Epithelial cell of esophagus (primary cell): ENCODE data around the gene IFNL3.

ENCODE experiments used
- DNase-seq: peaks from one replicate; pipeline ENCODE4 v3.0.0; 2010; ENCODE audit warnings: low read depth
- H3K4me3 ChIP-seq: 2 replicates; pipeline ENCODE4 v1.5.1; 2011; ENCODE audit warnings: mild to moderate bottlenecking, low read length, control low read depth
- CTCF ChIP-seq: IDR thresholded peaks from 2 replicates; pipeline ENCODE4 v1.5.1; 2011; ENCODE audit warnings: low read depth, mild to moderate bottlenecking, low read length, control low read depth, inconsistent platforms; ENCODE audit not compliant: insufficient read depth; ENCODE audit errors: missing control alignments

Gene IFNL3

DNA sequence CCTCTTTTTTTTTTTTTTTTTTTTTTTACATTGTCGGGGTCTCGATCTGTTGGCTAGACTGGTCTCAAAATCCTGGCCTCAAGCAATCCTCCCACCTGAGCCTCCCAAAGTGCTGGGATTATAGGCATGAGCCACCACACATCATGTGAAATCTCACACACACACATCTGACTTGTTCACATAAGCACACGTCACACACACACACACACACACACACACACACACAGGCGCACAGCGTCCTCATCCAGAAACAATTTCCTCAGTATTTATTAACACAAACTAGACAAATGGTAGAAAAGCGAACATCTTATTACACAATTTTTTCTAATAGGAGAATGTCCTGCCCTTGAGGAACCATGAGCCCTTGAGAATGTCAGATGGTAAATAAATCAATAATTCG, 35.6 kb downstream of the IFNL3 start:
- TF ChIP-seq CTCF = no peak
- no peak for DNase-seq
- H3K4me3 ChIP-seq = no peak overlapping the region

- DNase-seq = no peak
- H3K4me3 ChIP-seq = no peak overlapping the region
- no peak for TF ChIP-seq CTCF
These were observed 36.5 kb downstream of the IFNL3 start for GRCh38 chr19:39208175-39208795.

DNA sequence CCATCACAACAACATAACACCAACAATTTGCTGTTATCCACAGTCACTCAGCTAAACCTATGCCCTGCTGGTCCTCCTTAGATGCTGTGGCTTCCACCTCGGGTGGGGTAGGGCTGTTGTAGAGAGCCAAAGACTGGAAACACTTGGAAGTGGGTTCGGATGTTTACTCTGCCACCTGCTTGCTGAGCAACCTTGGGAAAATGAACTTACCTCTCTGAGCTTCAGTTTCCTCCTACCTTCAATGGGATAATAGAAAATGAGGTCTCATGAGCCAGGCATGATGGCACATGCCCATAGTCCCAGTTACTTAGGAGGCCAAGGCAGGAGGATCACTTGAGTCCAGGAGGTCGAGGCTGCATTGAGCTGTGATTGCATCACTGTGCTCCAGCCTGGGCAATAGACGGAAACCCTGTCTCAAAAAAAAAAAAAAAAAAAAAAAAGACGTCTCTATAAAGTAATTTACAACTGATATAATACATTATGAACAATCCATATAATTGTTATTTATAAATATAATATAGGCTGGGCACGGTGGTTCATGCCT, 37.4 kb downstream of the IFNL3 start:
- TF ChIP-seq CTCF = no peak
- DNase-seq = no peak
- no peak overlapping the region for H3K4me3 ChIP-seq

GRCh38 chr19:39206122-39206521, 38.7 kb downstream of the IFNL3 start:
- H3K4me3 ChIP-seq = no peak overlapping the region
- no peak for TF ChIP-seq CTCF
- no peak for DNase-seq

DNA sequence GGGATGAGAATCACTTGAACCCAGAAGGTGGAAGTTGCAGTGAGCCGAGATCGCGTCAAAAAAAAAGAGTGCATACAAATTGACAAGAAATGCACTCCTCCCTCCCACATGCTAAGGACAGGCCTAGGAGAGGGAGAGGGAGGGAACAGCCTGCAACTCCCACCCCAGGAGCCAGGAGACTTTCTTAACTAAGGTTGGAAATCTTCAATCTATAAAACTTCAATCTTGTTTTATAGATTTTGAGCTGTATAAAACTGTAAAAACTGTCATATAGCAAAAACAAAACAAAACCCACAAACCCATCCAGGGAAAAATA, 39.4 kb downstream of the IFNL3 start:
- DNase-seq = no peak
- TF ChIP-seq CTCF = no peak

DNA sequence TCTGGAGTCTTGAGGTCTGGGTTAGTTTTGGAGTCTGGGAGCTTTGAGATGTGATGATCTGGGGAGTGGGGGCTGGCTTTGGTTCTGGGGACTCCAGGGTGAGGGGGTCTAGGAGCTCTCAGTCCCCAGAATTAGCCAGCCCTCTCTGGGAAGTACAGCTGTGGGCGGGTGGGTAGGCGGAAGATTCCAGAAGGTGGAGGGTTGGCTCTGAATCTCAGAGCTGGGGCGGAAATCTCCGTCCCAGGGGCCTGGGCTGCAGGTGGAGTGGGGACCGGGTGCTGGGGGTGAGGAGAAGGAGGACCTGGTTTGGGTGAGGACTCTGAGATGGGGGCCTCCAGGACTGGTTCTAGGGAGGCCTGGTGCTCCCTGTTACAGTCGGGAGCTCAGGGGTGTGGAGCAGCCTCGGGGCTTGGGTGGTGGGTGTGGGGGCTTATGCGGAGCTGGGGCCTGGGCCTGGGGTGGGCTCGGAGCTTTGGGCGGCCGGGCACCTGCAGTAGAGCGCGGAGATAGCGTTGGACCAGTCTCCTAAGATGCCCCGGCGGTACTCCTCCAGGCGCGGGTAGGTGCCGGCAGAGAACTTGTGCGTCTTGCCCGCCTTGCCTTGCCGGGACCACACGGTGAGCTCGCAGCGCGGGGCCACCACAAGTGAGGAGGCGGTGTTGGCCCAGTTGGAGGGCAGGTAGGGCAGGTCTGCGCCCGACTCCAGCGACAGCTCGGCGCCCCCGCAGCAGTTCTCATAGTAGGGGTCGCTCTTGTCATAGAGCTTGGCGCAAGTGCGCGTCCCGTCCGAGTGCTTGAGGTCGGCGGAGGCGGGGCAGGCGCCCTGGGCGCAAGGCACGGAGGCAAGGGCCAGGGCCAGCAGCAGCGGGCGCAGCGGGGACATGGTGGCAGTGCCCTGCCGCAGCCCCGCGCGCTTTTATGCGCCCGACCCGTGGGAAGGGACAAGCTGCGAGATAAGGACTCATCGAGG, 41.1 kb downstream of the IFNL3 start, which contains the start of gene SYCN:
SYCN (minus strand) TSS at position 892 of the 970 bp plus-strand sequence; CDS start at position 883, 9 bp downstream.
- TF ChIP-seq CTCF = no peak
- no peak for DNase-seq
- no peak within 1 kb of the TSS for H3K4me3 ChIP-seq

More for the DNA sequence above, 39.4 kb downstream of the IFNL3 start:
- H3K4me3 ChIP-seq = no peak overlapping the region
